Measurements from ENCODE around the gene ERC2. TPM values are rescaled to one million over a fixed set of nuclear protein-coding genes. Genes with fewer than 3 reads are reported as not detected.

Gene ERC2
- total and polyA plus RNA-seq, 11 donors: 0.16 to 3.8 (median 1.6) TPM

DNA sequence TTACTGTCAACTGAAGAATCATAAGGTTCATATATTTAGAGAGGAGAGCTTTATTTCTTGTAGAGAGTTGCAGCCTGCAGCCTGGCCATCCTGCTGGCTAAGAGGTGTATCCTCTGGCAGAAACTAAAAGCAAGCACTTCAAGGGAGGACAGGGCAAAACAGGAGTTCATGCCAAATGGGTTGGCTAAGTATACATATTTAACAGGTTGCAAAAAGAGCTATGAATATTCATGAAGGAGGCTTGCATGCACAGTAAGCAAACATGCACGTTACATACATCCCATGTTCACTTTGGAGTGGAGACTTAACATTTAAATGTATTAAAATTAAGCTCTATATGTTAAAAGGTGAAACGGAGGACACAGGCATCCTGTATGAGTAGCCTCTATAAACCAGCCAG is 354.4 kb downstream of the ERC2 start:
- Histone ChIP-seq H3K4me1 (no peaks in the 10 kb centered on the region), H3K27ac (no peak overlapping the region), H3K27me3 (no peaks in the 10 kb centered on the region), H3K9me3 (peaks cover 0 to 16% (median 5%) of the 10 kb centered on the region in 12 donors), H3K36me3 (no peaks in the 10 kb centered on the region), H3K4me3 (no peak overlapping the region)
- DNase-seq (no peak), ATAC-seq (no peak)
- intact Hi-C loops (cut with DNase I): no loop called here
- 81 to 88% (median 86%) methylated on average over 2 of the region's 2 CpGs for WGBS, 4 donors
- TF ChIP-seq CTCF (IDR thresholded peaks at IDR 0.05) (no peak), POLR2A (IDR thresholded peaks at IDR 0.05) (no peak)

DNA sequence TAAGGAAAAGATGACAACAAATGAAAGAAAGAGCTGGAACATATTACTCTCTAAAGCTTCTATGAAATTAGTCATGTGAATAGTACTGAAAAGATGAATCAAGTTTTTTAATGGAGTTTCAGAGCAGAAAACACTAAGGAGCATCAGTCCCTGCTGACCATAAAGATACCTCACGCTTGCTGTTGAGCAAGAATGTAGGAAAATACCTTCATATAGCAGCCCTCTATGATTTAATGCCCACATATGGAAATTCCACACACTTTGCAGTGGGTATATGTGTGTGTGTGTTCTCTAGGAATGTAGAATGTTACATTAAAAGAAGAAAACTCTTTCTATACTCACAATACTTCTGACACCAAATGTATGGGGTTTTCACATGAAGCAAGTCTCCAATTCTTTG is 355.0 kb downstream of the ERC2 start:
- Histone ChIP-seq H3K36me3 (no peaks in the 10 kb centered on the region), H3K4me3 (no peak overlapping the region), H3K4me1 (no peaks in the 10 kb centered on the region), H3K27me3 (no peaks in the 10 kb centered on the region), H3K27ac (no peak overlapping the region), H3K9me3 (peaks cover 0 to 16% (median 5%) of the 10 kb centered on the region in 12 donors)
- DNase-seq: no peak
- intact Hi-C loops (cut with DNase I): no loop called here
- no peak for ATAC-seq
- 74 to 89% (median 81%) methylated on average over 1 of the region's 1 CpG for WGBS, 4 donors
- TF ChIP-seq CTCF (IDR thresholded peaks at IDR 0.05): no peak
- no peak for TF ChIP-seq POLR2A (IDR thresholded peaks at IDR 0.05)

- H3K27me3 ChIP-seq: no peaks in the 10 kb centered on the region
- TF ChIP-seq CTCF (IDR thresholded peaks at IDR 0.05) (no peak), POLR2A (IDR thresholded peaks at IDR 0.05) (no peak)
- no peak for ATAC-seq
- WGBS, 4 donors: 49 to 65% (median 56%) methylated on average over 3 of the region's 3 CpGs
- peaks cover 0 to 16% (median 5%) of the 10 kb centered on the region in 12 donors for H3K9me3 ChIP-seq
- no peaks in the 10 kb centered on the region for H3K36me3 ChIP-seq
- DNase-seq: no peak
- intact Hi-C loops (cut with DNase I): no loop called here
- no peak overlapping the region for H3K4me3 ChIP-seq
- no peak overlapping the region for H3K27ac ChIP-seq
- no peaks in the 10 kb centered on the region for H3K4me1 ChIP-seq
Measured at GRCh38 chr3:56111606-56112304, 356.5 kb downstream of the ERC2 start.

GRCh38 chr3:56110886-56111285 is 357.4 kb downstream of the ERC2 start:
- no peak for DNase-seq
- Histone ChIP-seq H3K9me3 (peaks cover 0 to 16% (median 5%) of the 10 kb centered on the region in 12 donors), H3K4me3 (no peak overlapping the region), H3K36me3 (no peaks in the 10 kb centered on the region), H3K27ac (no peak overlapping the region), H3K4me1 (no peaks in the 10 kb centered on the region), H3K27me3 (no peaks in the 10 kb centered on the region)
- ATAC-seq: no peak
- 61 to 67% (median 62%) methylated on average over 3 of the region's 3 CpGs for WGBS, 4 donors
- intact Hi-C loops (cut with DNase I): no loop called here
- TF ChIP-seq POLR2A (IDR thresholded peaks at IDR 0.05) (no peak), CTCF (IDR thresholded peaks at IDR 0.05) (no peak)

Measured in heart left ventricle (tissue), 16 donors.